Mucosa of stomach (tissue), 1 donor: ENCODE data around the gene FAN1.

Experiments used
- H3K27me3 ChIP-seq: one replicate; pipeline ENCODE4 v1.7.0; 2013; ENCODE audit warnings: mild to moderate bottlenecking, low read length; ENCODE audit not compliant: control insufficient read depth, insufficient read depth
- H3K36me3 ChIP-seq: one replicate; pipeline ENCODE4 v1.7.0; 2013; ENCODE audit warnings: low read length; ENCODE audit not compliant: control insufficient read depth, insufficient read depth
- H3K4me1 ChIP-seq: one replicate; pipeline ENCODE4 v1.7.0; 2013; ENCODE audit warnings: mild to moderate bottlenecking, low read length; ENCODE audit not compliant: control insufficient read depth, insufficient read depth
- H3K4me3 ChIP-seq: one replicate; pipeline ENCODE4 v1.7.0; 2013; ENCODE audit warnings: low read length
- H3K9ac ChIP-seq: one replicate; pipeline ENCODE4 v1.7.0; 2013; ENCODE audit warnings: mild to moderate bottlenecking, low read length, moderate library complexity
- H3K9me3 ChIP-seq: one replicate; pipeline ENCODE4 v1.7.0; 2013; ENCODE audit warnings: mild to moderate bottlenecking, low read length, moderate library complexity; ENCODE audit not compliant: control insufficient read depth
- donor health status: Pancreatic carcinoma.

The FAN1 gene

GRCh38 chr15:30973379-30973778 is 69.7 kb downstream of the FAN1 start:
- Histone ChIP-seq H3K27me3 (no peaks in the 10 kb centered on the region), H3K9me3 (no peaks in the 10 kb centered on the region), H3K36me3 (no peaks in the 10 kb centered on the region), H3K9ac (no peak overlapping the region), H3K4me1 (peaks cover 3% of the 10 kb centered on the region), H3K4me3 (no peak overlapping the region)

GRCh38 chr15:30974112-30974511 is 70.4 kb downstream of the FAN1 start:
- peaks cover 6% of the 10 kb centered on the region for H3K4me1 ChIP-seq

GRCh38 chr15:30978328-30978727 is 74.6 kb downstream of the FAN1 start:
- Histone ChIP-seq H3K36me3 (no peaks in the 10 kb centered on the region), H3K9ac (no peak overlapping the region), H3K4me3 (no peak overlapping the region), H3K9me3 (no peaks in the 10 kb centered on the region), H3K27me3 (no peaks in the 10 kb centered on the region), H3K4me1 (peaks cover 6% of the 10 kb centered on the region)

More at GRCh38 chr15:30974112-30974511, 70.4 kb downstream of the FAN1 start:
- Histone ChIP-seq H3K4me3 (no peak overlapping the region), H3K9ac (no peak overlapping the region), H3K36me3 (no peaks in the 10 kb centered on the region), H3K9me3 (no peaks in the 10 kb centered on the region), H3K27me3 (no peaks in the 10 kb centered on the region)

- Histone ChIP-seq H3K4me3 (no peak overlapping the region), H3K9me3 (no peaks in the 10 kb centered on the region), H3K27me3 (no peaks in the 10 kb centered on the region), H3K9ac (no peak overlapping the region), H3K36me3 (no peaks in the 10 kb centered on the region), H3K4me1 (peaks cover 6% of the 10 kb centered on the region)
Measured at GRCh38 chr15:30979457-30979856, 75.7 kb downstream of the FAN1 start.

DNA sequence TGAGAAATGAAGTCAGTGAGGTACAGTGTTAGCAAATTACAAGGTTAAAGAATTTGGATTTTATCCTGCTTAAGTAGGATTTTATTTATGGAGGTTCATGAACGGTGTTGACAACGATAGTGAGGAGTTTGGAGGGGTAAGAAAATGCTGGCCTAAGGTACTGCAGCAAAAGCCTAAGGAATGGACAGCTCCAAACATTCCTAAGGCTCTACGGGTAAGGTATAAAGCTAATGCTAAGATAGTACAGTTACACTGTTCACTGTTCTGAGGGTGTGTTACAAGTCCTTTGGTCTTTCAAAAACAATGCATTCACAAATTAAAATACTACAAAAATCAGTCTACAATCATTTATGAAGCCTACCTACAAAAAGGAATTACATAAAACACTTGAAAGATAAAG is 80.4 kb downstream of the FAN1 start:
- Histone ChIP-seq H3K36me3 (no peaks in the 10 kb centered on the region), H3K27me3 (no peaks in the 10 kb centered on the region), H3K4me3 (no peak overlapping the region), H3K9ac (no peak overlapping the region), H3K4me1 (peaks cover 20% of the 10 kb centered on the region), H3K9me3 (no peaks in the 10 kb centered on the region)

DNA sequence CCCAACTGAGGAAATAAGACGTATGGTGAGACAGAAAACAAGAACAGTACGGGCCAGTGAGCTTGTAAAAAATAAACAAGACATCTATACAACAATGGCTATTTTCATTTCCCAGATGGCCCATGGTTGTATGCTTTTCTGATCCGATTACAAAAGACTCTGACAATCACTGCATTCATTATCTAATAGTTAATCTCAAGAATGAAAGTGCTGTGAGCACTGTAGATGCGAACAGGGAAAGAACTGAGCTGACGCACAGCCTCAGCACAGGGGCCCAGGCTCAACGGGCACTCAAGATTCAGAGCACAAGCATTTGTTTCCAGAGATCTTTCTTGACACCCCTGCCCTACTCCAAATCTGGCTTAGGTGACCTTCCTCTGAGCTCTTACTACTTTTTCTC is 80.8 kb downstream of the FAN1 start:
- H3K4me1 ChIP-seq = peaks cover 20% of the 10 kb centered on the region

DNA sequence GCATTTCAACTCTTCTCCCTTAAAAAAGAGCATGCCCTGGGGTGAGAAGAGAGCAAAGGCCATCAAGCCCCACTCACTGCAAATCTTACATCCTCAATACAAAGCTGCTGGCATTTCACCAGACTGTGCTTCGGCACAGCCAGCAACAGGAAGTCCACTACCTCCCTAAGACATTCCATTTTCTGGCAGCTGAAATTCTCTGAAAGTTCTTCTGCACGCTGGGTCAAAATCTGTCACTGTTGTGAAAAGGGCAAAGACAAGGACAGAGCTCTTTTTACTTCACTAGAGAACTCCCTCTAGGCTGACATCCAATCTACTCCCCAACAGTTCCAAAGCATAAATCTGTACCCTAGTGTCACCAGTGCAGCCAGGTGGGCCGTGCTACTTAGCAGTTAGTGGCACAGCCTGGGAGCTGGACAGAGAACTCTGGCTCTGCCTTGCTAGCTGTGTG is 81.4 kb downstream of the FAN1 start:
- no peaks in the 10 kb centered on the region for H3K9me3 ChIP-seq
- no peaks in the 10 kb centered on the region for H3K36me3 ChIP-seq
- no peak overlapping the region for H3K9ac ChIP-seq
- H3K4me3 ChIP-seq = no peak overlapping the region
- H3K27me3 ChIP-seq = no peaks in the 10 kb centered on the region
- H3K4me1 ChIP-seq = peaks cover 20% of the 10 kb centered on the region

More for the DNA sequence above, 80.8 kb downstream of the FAN1 start:
- Histone ChIP-seq H3K36me3 (no peaks in the 10 kb centered on the region), H3K27me3 (no peaks in the 10 kb centered on the region), H3K4me3 (no peak overlapping the region), H3K9me3 (no peaks in the 10 kb centered on the region), H3K9ac (no peak overlapping the region)

DNA sequence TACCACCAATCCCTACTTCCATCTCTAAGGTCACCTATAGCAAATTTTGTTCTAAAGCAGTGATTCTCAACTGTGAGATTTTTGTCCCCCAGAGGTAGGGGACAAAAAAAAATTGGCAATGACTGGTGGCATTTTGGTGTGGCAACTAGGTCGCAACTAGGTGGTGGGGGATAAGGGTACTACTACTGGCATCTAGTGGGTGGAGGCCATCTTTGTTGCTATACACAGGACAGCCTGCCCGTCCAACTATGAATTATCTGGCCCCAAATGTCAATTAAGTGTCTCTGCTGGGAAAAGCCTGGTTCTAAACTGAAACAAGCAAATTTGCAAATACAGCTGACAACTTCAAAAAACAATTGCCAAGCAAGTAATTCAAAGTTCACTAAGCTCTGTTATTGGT is 86.3 kb downstream of the FAN1 start:
- Histone ChIP-seq H3K9ac (peak overlapping the region; percentile 100), H3K4me3 (peak overlapping the region; percentile 94), H3K4me1 (peaks cover 22% of the 10 kb centered on the region), H3K36me3 (no peaks in the 10 kb centered on the region), H3K9me3 (no peaks in the 10 kb centered on the region), H3K27me3 (no peaks in the 10 kb centered on the region)

DNA sequence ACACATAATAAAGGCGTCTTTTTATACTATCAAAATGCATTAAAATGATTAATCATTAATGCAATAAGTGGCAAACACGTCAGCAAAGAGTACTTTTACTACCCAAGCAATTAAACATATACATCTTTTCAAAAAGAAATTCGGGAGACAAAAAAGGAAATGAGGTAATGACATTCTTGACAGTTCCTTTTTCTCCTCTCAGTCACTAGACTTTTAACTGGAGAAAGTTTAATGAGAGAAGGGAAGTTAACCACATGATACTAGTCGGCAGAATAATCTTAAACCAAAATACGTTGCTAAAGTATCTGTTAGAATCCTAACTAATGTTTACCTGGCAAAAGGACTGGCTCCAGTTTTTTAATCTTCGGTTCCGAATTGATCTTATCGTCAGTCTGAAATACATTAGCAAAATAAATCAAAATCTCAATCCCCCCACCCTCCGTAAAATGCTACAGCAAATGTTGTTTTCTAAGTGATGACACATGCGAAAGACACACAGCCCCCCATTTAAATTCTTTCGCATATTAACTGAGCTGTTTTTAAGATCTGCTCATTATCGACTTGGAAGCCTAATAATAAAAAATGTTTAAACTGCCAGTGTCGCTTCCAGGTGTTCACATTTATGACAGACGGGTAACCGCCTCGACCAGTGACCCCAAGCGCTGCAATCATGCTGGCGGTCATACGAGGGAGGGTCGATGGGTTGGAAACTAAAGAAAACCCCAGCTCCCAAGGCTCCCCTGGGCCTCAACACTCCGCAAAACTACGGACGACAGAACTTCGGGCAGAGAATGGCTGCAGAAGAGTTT is 86.9 kb downstream of the FAN1 start:
- Histone ChIP-seq H3K9me3 (no peaks in the 10 kb centered on the region), H3K27me3 (no peaks in the 10 kb centered on the region), H3K9ac (peak overlapping the region; percentile 100), H3K4me3 (peak overlapping the region; percentile 94), H3K4me1 (peaks cover 16% of the 10 kb centered on the region), H3K36me3 (no peaks in the 10 kb centered on the region)

DNA sequence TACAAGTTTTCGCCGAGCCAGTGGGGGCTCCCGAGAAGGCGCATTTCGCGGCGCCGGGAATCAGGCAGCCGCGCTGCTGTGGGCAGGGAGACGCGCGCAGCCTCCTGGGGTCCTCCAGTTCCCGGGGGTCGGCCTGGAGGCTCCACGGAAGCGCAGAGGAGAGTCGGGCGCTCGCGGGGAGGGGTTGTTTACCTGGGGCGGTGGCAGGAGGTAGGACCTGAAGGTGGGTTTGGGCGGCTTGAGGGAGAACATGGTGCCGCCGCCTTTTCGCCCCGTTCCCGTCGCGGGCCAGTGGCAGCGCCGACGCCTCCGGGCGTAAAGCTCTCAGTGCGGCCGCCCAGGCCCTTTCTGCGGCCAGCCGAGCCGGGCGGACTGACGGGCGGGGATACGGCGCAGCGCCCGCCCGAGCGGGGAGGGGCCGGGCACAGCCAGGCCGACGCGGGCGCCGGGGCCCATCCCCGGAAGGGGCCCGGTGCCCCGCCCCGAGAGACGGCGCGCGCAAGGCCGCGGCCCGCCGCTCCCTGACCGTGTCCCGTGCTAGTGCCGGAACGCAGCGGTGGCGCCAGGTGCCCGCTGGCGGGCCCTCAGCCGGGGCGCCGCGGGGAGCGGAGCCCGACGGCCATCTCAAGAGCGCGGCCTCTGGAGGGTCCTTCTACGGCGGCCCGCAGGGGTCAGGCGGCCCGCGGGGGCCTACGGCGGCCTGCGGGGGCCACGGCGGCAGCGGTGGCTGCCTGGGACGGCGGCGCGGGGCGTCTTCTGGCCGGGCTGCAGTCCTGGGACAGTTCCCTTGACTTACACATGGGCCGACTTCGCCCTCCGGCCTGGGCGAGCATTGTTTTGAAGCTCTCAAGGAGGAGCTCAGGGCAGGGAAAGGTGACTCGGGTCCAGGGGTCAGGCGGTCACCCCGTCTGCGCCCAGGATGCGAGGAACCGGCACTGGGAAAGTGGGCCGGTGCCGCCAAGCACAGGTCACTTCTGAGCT is 87.8 kb downstream of the FAN1 start, which contains the start of gene MTMR10:
Gene MTMR10 (minus strand): TSS at position 374 of the 981 bp plus-strand sequence. CDS start 122 bp downstream, at position 252.
- Histone ChIP-seq H3K4me3 (peak within 1 kb of the TSS; percentile 94), H3K36me3 (no peaks in the 10 kb centered on the region), H3K27me3 (no peaks in the 10 kb centered on the region), H3K9ac (peak within 1 kb of the TSS; percentile 100), H3K4me1 (peaks cover 12% of the 10 kb centered on the region), H3K9me3 (no peaks in the 10 kb centered on the region)

DNA sequence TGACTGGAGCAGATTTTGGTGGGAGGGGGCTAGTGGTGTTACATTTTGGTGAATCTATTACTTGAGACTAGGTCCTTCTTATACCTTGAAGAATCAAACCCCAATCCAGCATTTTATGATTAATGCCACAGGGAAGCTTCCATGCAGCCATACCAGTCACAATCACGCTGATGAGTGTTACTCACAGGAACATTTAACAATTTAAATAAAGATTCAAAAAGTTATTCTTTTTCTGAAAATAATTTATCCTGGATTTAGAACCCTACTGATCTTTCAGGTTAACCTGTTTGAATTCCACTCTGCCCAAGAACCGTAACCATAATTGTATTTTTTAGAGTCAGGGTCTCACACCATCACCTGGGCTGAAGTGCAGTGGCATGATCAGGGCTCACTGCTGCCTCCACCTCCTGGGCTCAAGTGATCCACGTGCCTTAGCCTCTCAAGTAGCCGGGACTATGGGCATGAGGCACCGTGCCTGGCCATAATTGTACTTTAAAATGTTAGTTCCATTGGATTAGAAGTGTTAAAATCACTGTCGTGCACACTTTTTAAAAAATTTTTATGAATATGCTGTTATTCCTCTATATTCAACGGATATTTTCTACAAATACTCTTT is 88.6 kb downstream of the FAN1 start:
- Histone ChIP-seq H3K36me3 (no peaks in the 10 kb centered on the region), H3K27me3 (no peaks in the 10 kb centered on the region), H3K4me1 (peaks cover 12% of the 10 kb centered on the region), H3K4me3 (peak overlapping the region; percentile 94), H3K9me3 (no peaks in the 10 kb centered on the region), H3K9ac (peak overlapping the region; percentile 100)
